GM12878 (cell line): ENCODE measurements around the gene RIT2. TPM values are rescaled to one million over a fixed set of nuclear protein-coding genes. Genes with fewer than 3 reads are reported as not detected.

Experiments used
- ATAC-seq: fragments of 200-7000 bp; cut with Tn5 transposase; 3 replicates; pipeline ENCODE4 v1.9.1; 2020; ENCODE audit warnings: mild to moderate bottlenecking, moderate library complexity
- BruUV-seq: library from RNA; stranded (reverse); fragments of 400-500 nt; replicated peaks from 2 replicates; lab custom pipeline; 2021; lab: Mats Ljungman, UMichigan
- CTCF ChIA-PET: fragments of 300-600 bp; sonication (Branson Sonifier 250); formaldehyde crosslinking; extraction: SDS; loops from one replicate; lab custom pipeline; 2021; ENCODE audit warnings: inconsistent platforms; lab: Yijun Ruan, JAX
- POLR2A ChIA-PET: fragments of 350-600 bp; formaldehyde crosslinking; extraction: SDS; loops from one replicate; lab custom pipeline; 2021; ENCODE audit warnings: inconsistent platforms; lab: Charles Lee
- RAD21 ChIA-PET: fragments of 300-600 bp; sonication (Branson Sonifier 250); formaldehyde crosslinking; loops from one replicate; lab custom pipeline; 2023; ENCODE audit warnings: antibody characterized with exemption; ENCODE audit not compliant: unreplicated experiment; lab: Charles Lee
- SMC1A ChIA-PET: fragments of 300-600 bp; sonication (Branson Sonifier 250); formaldehyde crosslinking; loops from one replicate; lab custom pipeline; 2023; ENCODE audit not compliant: unreplicated experiment, uncharacterized antibody; lab: Charles Lee
- DNase-seq: peaks from one replicate; pipeline ENCODE4 v3.0.0-alpha.2; 2011; ENCODE audit warnings: low read depth, low spot score
- FAIRE-seq: peaks from 3 replicates; lab custom pipeline; 2011; peaks lifted over from hg19 to GRCh38; lab: Jason Lieb, UNC
- H2AFZ ChIP-seq: 2 replicates; pipeline ENCODE4 v1.6.0; 2011; ENCODE audit warnings: low read depth, low read length, control low read depth; ENCODE audit not compliant: control insufficient read depth
- H3K27ac ChIP-seq: 2 replicates; pipeline ENCODE4 v1.5.1; 2011; ENCODE audit warnings: control low read depth; ENCODE audit not compliant: control insufficient read depth, insufficient read depth
- H3K27me3 ChIP-seq, 2 experiments: replicated peaks in 1 of 2; 2 replicates each; pipeline versions ENCODE4 v1.6.0 to v1.6.1; 2011; ENCODE audit warnings: low read length in 1 of 2; ENCODE audit not compliant: control insufficient read depth in 2 of 2, insufficient read depth in 2 of 2
- H3K36me3 ChIP-seq, 2 experiments: 2 replicates each; pipeline ENCODE4 v1.5.1; 2011; ENCODE audit warnings: low read length in 1 of 2; ENCODE audit not compliant: control insufficient read depth in 2 of 2, insufficient read depth in 2 of 2
- H3K4me1 ChIP-seq: 2 replicates; pipeline ENCODE4 v1.6.1; 2011; ENCODE audit warnings: mild to moderate bottlenecking, low read length, moderate library complexity, mixed read lengths; ENCODE audit not compliant: control insufficient read depth, insufficient read depth
- H3K4me2 ChIP-seq: 2 replicates; pipeline ENCODE4 v1.6.0; 2011; ENCODE audit warnings: control low read depth; ENCODE audit not compliant: control insufficient read depth, insufficient read depth
- H3K4me3 ChIP-seq: fragments of 200-600 bp; sonication (generic); 2 replicates; pipeline ENCODE4 v1.5.1; 2016
- H3K79me2 ChIP-seq: 2 replicates; pipeline ENCODE4 v1.6.0; 2011; ENCODE audit warnings: low read length; ENCODE audit not compliant: control insufficient read depth, insufficient read depth
- H3K9ac ChIP-seq: 2 replicates; pipeline ENCODE4 v1.8.0; 2011; ENCODE audit warnings: low read length, control low read depth, mixed read lengths; ENCODE audit not compliant: control insufficient read depth, insufficient read depth
- H3K9me3 ChIP-seq: replicated peaks from 3 replicates; pipeline ENCODE4 v1.5.1; 2011; ENCODE audit warnings: mild to moderate bottlenecking, low read length; ENCODE audit not compliant: control insufficient read depth, insufficient read depth
- H4K20me1 ChIP-seq: 2 replicates; pipeline ENCODE4 v1.6.0; 2011; ENCODE audit not compliant: control insufficient read depth, insufficient read depth
- CHD1 ChIP-seq: IDR thresholded peaks from 2 replicates; pipeline ENCODE4 v1.6.1; 2012; ENCODE audit warnings: low read depth, low read length, improper control_type of control experiment
- LARP7 ChIP-seq: fragments of 450-650 bp; IDR thresholded peaks from 2 replicates; pipeline ENCODE4 v1.6.1; 2017; ENCODE audit warnings: mild to moderate bottlenecking
- WGBS: methylation state at CpG from one replicate; pipeline ENCODE4 v1.1.6; 2016; ENCODE audit warnings: low lambda C conversion rate; ENCODE audit not compliant: insufficient replicate concordance, insufficient coverage; ENCODE audit errors: missing lambda C conversion rate; 5-methylcytosine and 5-hydroxymethylcytosine counted together
- in situ Hi-C: fragments of 300-500 bp; cut with MboI; formaldehyde crosslinking; loops from 9 replicates; pipeline ENCODE4 v1.14.3; 2018; ENCODE audit warnings: mixed read lengths
- intact Hi-C: fragments of 100-400 bp; cut with micrococcal nuclease; formaldehyde crosslinking; loops from one replicate; pipeline ENCODE4 v1.14.2; 2022; ENCODE audit not compliant: unreplicated experiment
- polyA plus RNA-seq, 11 experiments: library from polyadenylated mRNA; depleted of rRNA in 4 of 11; unstranded in 6 of 11; stranded (reverse) in 5 of 11; fragments of >200 nt; fragmentation: Nextera tagmentation in 4 of 11; fragmentation: Illumina TruSeq in 1 of 11; extraction: Ambion mirVana in 4 of 11; extraction: Trizol in 1 of 11; gene quantifications; 1 replicate in 1 of 11; 2 replicates in 10 of 11; pipeline versions ENCODE4 v1.2.1 to v1.2.3, GENCODE V29; 2011 to 2016; ENCODE audit warnings: inconsistent platforms in 2 of 11, missing spikeins in 2 of 11, low read depth in 1 of 11
- total RNA-seq, 4 experiments: library from RNA; depleted of rRNA in 3 of 4; stranded (reverse); fragments of >200 nt in 3 of 4; fragmentation: Illumina TruSeq in 1 of 4; extraction: Trizol in 1 of 4; gene quantifications; 2 replicates each; pipeline versions ENCODE4 v1.2.1 to v1.2.3, GENCODE V29; 2013 to 2021
- TF ChIP-seq, protein P1 (sequence below): fragments of 450-650 bp; IDR thresholded peaks from 2 replicates; pipeline ENCODE4 v1.6.1; 2016; ENCODE audit warnings: mild to moderate bottlenecking
- TF ChIP-seq, protein P2 (sequence below): fragments of 450-650 bp; IDR thresholded peaks from 2 replicates; pipeline ENCODE4 v1.6.1; 2016; ENCODE audit warnings: mild to moderate bottlenecking, moderate library complexity, borderline replicate concordance
- TF ChIP-seq, protein P3 (sequence below): fragments of 450-650 bp; IDR thresholded peaks from 2 replicates; pipeline ENCODE4 v1.6.1; 2017; ENCODE audit warnings: mild to moderate bottlenecking, moderate library complexity

Gene RIT2
- total and polyA plus RNA-seq, 10 of the 15 experiments (the other 5 are each of a cell fraction or from before 2014, with no cell fraction given): not detected

DNA sequence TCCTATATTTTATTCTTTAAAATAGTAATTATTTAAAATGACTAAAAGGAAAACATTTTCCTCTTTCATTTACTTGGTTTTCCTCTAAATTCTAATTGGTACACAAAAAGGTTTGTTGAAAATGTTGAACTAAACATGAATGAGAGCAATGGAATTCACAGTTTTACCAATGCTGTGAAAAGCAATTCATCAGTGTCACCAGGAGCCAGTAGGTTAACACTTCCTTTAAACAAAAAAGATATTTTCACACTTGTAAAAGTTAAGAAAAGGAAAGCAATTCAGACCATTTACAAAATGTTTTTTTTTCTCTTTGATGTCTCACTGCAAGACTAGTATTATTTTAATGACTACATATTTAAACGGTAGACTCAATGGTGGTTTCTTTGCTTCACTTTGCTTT is 341.6 kb downstream of the RIT2 start:
- H3K4me1 ChIP-seq: no peaks in the 10 kb centered on the region
- no peak overlapping the region for H3K27ac ChIP-seq
- no peaks in the 10 kb centered on the region for H3K9me3 ChIP-seq
- no TSS peak for BruUV-seq
- H4K20me1 ChIP-seq: no peaks in the 10 kb centered on the region
- no peaks in the 10 kb centered on the region for H3K27me3 ChIP-seq
- WGBS: 0% methylated on average over 1 of the region's 1 CpG
- no peak overlapping the region for H2AFZ ChIP-seq
- TF ChIP-seq, protein P1, sequence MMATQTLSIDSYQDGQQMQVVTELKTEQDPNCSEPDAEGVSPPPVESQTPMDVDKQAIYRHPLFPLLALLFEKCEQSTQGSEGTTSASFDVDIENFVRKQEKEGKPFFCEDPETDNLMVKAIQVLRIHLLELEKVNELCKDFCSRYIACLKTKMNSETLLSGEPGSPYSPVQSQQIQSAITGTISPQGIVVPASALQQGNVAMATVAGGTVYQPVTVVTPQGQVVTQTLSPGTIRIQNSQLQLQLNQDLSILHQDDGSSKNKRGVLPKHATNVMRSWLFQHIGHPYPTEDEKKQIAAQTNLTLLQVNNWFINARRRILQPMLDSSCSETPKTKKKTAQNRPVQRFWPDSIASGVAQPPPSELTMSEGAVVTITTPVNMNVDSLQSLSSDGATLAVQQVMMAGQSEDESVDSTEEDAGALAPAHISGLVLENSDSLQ: peak; percentile 64; the same call in 1 of the 2 replicates
- TF ChIP-seq LARP7: no peak
- SMC1A ChIA-PET: no interaction called here
- no peak overlapping the region for H3K4me2 ChIP-seq
- CTCF ChIA-PET: no interaction called here
- intact Hi-C loops: no loop called here
- RAD21 ChIA-PET: no interaction called here
- no peaks in the 10 kb centered on the region for H3K36me3 ChIP-seq
- FAIRE-seq (no peak), DNase-seq (no peak), ATAC-seq (no peak)
- POLR2A ChIA-PET: no interaction called here
- in situ Hi-C loops: no loop called here
- no peak overlapping the region for H3K4me3 ChIP-seq
- no peak overlapping the region for H3K9ac ChIP-seq
- no peaks in the 10 kb centered on the region for H3K79me2 ChIP-seq

DNA sequence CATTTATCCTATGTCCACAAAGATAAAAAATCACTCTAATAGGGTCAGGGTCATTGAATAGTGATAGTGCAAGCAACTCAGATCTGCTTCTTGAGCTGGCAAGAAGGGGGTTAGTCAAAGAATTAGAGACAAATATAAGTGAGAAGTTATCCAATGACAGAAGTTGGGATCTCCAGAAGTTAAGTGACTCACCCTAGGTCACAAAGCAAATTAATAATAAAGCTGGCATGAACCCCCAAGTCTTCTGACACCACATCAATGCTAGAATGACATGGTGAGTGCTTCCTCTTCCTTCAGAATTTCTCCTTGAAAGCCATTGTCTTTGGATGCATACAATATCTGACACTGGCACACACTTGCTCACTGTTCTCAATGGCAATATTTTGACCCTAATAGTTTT is 343.5 kb downstream of the RIT2 start:
- ChIA-PET SMC1A (interaction anchor here (0.5 to 0.6 kb wide), 2 partner anchors 8 to 267 kb away, joined by 3 read pairs; no protein-coding TSS in a partner anchor), POLR2A (no interaction called here), CTCF (no interaction called here), RAD21 (no interaction called here)
- intact Hi-C loops (no loop called here), in situ Hi-C loops (no loop called here)
- H3K27me3 ChIP-seq: no peaks in the 10 kb centered on the region
- no peaks in the 10 kb centered on the region for H3K79me2 ChIP-seq
- DNase-seq (no peak), FAIRE-seq (no peak), ATAC-seq (no peak)
- H3K4me2 ChIP-seq: no peak overlapping the region
- H4K20me1 ChIP-seq: no peaks in the 10 kb centered on the region
- no peaks in the 10 kb centered on the region for H3K9me3 ChIP-seq
- H3K4me3 ChIP-seq: no peak overlapping the region
- no peaks in the 10 kb centered on the region for H3K36me3 ChIP-seq
- no peak overlapping the region for H2AFZ ChIP-seq
- no TSS peak for BruUV-seq
- H3K27ac ChIP-seq: no peak overlapping the region
- H3K9ac ChIP-seq: no peak overlapping the region
- H3K4me1 ChIP-seq: no peaks in the 10 kb centered on the region
- TF ChIP-seq, protein P2, sequence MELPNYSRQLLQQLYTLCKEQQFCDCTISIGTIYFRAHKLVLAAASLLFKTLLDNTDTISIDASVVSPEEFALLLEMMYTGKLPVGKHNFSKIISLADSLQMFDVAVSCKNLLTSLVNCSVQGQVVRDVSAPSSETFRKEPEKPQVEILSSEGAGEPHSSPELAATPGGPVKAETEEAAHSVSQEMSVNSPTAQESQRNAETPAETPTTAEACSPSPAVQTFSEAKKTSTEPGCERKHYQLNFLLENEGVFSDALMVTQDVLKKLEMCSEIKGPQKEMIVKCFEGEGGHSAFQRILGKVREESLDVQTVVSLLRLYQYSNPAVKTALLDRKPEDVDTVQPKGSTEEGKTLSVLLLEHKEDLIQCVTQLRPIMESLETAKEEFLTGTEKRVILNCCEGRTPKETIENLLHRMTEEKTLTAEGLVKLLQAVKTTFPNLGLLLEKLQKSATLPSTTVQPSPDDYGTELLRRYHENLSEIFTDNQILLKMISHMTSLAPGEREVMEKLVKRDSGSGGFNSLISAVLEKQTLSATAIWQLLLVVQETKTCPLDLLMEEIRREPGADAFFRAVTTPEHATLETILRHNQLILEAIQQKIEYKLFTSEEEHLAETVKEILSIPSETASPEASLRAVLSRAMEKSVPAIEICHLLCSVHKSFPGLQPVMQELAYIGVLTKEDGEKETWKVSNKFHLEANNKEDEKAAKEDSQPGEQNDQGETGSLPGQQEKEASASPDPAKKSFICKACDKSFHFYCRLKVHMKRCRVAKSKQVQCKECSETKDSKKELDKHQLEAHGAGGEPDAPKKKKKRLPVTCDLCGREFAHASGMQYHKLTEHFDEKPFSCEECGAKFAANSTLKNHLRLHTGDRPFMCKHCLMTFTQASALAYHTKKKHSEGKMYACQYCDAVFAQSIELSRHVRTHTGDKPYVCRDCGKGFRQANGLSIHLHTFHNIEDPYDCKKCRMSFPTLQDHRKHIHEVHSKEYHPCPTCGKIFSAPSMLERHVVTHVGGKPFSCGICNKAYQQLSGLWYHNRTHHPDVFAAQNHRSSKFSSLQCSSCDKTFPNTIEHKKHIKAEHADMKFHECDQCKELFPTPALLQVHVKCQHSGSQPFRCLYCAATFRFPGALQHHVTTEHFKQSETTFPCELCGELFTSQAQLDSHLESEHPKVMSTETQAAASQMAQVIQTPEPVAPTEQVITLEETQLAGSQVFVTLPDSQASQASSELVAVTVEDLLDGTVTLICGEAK: no peak
- no peak for TF ChIP-seq CHD1
- TF ChIP-seq, protein P3, sequence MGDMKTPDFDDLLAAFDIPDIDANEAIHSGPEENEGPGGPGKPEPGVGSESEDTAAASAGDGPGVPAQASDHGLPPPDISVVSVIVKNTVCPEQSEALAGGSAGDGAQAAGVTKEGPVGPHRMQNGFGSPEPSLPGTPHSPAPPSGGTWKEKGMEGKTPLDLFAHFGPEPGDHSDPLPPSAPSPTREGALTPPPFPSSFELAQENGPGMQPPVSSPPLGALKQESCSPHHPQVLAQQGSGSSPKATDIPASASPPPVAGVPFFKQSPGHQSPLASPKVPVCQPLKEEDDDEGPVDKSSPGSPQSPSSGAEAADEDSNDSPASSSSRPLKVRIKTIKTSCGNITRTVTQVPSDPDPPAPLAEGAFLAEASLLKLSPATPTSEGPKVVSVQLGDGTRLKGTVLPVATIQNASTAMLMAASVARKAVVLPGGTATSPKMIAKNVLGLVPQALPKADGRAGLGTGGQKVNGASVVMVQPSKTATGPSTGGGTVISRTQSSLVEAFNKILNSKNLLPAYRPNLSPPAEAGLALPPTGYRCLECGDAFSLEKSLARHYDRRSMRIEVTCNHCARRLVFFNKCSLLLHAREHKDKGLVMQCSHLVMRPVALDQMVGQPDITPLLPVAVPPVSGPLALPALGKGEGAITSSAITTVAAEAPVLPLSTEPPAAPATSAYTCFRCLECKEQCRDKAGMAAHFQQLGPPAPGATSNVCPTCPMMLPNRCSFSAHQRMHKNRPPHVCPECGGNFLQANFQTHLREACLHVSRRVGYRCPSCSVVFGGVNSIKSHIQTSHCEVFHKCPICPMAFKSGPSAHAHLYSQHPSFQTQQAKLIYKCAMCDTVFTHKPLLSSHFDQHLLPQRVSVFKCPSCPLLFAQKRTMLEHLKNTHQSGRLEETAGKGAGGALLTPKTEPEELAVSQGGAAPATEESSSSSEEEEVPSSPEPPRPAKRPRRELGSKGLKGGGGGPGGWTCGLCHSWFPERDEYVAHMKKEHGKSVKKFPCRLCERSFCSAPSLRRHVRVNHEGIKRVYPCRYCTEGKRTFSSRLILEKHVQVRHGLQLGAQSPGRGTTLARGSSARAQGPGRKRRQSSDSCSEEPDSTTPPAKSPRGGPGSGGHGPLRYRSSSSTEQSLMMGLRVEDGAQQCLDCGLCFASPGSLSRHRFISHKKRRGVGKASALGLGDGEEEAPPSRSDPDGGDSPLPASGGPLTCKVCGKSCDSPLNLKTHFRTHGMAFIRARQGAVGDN: no peak
